PC-9 (cell line): ENCODE results near the gene TMEM179. TPM values are rescaled to one million over a fixed set of nuclear protein-coding genes. Genes with fewer than 3 reads are reported as not detected.
A peak's percentile ranks its signal among the peaks of the same experiment; 100 is the strongest.
"Not testable (repeated sequence)": the region's sequence is repeated elsewhere in the genome, so short reads cannot be mapped to it uniquely, and the experiment has no call there.

Source experiments
- BruUV-seq: library from RNA; stranded (reverse); fragments of 400-500 nt; replicated peaks from 2 replicates; lab custom pipeline; 2021; lab: Mats Ljungman, UMichigan
- CTCF ChIA-PET: fragments of 300-600 bp; sonication (Branson Sonifier 250); formaldehyde crosslinking; loops from one replicate; lab custom pipeline; 2022; ENCODE audit warnings: antibody characterized with exemption; lab: Charles Lee
- POLR2A ChIA-PET: fragments of 300-600 bp; sonication (Branson Sonifier 250); formaldehyde crosslinking; loops from one replicate; lab custom pipeline; 2022; ENCODE audit warnings: antibody characterized with exemption; ENCODE audit not compliant: unreplicated experiment; lab: Charles Lee
- DNase-seq, 2 experiments: peaks; one replicate each; pipeline versions ENCODE4 v3.0.0 to v3.0.0-alpha.2; 2015 to 2022; ENCODE audit warnings: mixed read lengths in 1 of 2
- H2AFZ ChIP-seq: fragments of 200-600 bp; sonication (generic); 2 replicates; pipeline ENCODE4 v1.8.1; 2017; ENCODE audit warnings: antibody characterized with exemption
- H3F3A ChIP-seq: fragments of 200-600 bp; sonication (generic); 2 replicates; pipeline ENCODE4 v1.8.1; 2017; ENCODE audit warnings: antibody characterized with exemption, mild to moderate bottlenecking, low read depth; ENCODE audit not compliant: insufficient read depth
- H3K27ac ChIP-seq: fragments of 200-600 bp; sonication (generic); 2 replicates; pipeline ENCODE4 v1.6.1; 2016; ENCODE audit warnings: mixed run types
- H3K27me3 ChIP-seq: fragments of 200-600 bp; sonication (generic); 2 replicates; pipeline ENCODE4 v1.6.1; 2016; ENCODE audit warnings: low read depth, mixed run types; ENCODE audit not compliant: insufficient read depth
- H3K36me3 ChIP-seq: fragments of 200-600 bp; sonication (generic); 2 replicates; pipeline ENCODE4 v1.6.1; 2016; ENCODE audit warnings: low read depth, mixed run types
- H3K4me1 ChIP-seq: fragments of 200-600 bp; sonication (generic); replicated peaks from 2 replicates; pipeline ENCODE4 v1.6.1; 2016; ENCODE audit warnings: mixed run types; ENCODE audit not compliant: insufficient read depth
- H3K4me2 ChIP-seq: fragments of 200-600 bp; sonication (generic); 2 replicates; pipeline ENCODE4 v1.6.1; 2017; ENCODE audit warnings: mixed run types
- H3K4me3 ChIP-seq: fragments of 200-600 bp; sonication (generic); 2 replicates; pipeline ENCODE4 v1.6.1; 2016; ENCODE audit warnings: mixed run types
- H3K79me2 ChIP-seq: fragments of 200-600 bp; sonication (generic); 2 replicates; pipeline ENCODE4 v1.6.1; 2017; ENCODE audit warnings: low read depth, mixed run types
- H3K9me2 ChIP-seq: fragments of 200-600 bp; sonication (generic); 2 replicates; pipeline ENCODE4 v1.8.1; 2017; ENCODE audit warnings: mild to moderate bottlenecking; ENCODE audit not compliant: insufficient read depth
- H3K9me3 ChIP-seq: fragments of 200-600 bp; sonication (generic); 2 replicates; pipeline ENCODE4 v1.8.1; 2016; ENCODE audit warnings: low read depth; ENCODE audit not compliant: insufficient read depth
- H4K20me1 ChIP-seq: fragments of 200-600 bp; sonication (generic); 2 replicates; pipeline ENCODE4 v1.8.1; 2017; ENCODE audit not compliant: insufficient read depth
- CTCF ChIP-seq: fragments of 200-600 bp; sonication (generic); conservative IDR thresholded peaks from 2 replicates; pipeline ENCODE4 v1.6.1; 2017; ENCODE audit warnings: mixed run types, antibody characterized with exemption, mild to moderate bottlenecking, moderate library complexity
- EZH2 ChIP-seq: fragments of 200-600 bp; sonication (generic); IDR thresholded peaks from 2 replicates; pipeline ENCODE4 v1.8.0; 2017; ENCODE audit warnings: antibody characterized with exemption, low read depth
- intact Hi-C: fragments of 100-400 bp; cut with micrococcal nuclease; formaldehyde crosslinking; loops from one replicate; pipeline ENCODE4 v1.10.0; 2022; ENCODE audit not compliant: unreplicated experiment
- total RNA-seq: library from RNA; stranded (reverse); gene quantifications from 2 replicates; pipeline ENCODE4 v1.2.3, GENCODE V29; 2021

TMEM179 gene
- total RNA-seq, 1 experiment from 2014 or later: not detected

- Histone ChIP-seq H3K9me2 (no peaks in the 10 kb centered on the region), H3K4me1 (no peaks in the 10 kb centered on the region), H3K36me3 (no peaks in the 10 kb centered on the region), H3K79me2 (no peaks in the 10 kb centered on the region), H3K4me2 (no peak overlapping the region), H4K20me1 (peaks cover 4% of the 10 kb centered on the region; the same call in 1 of the 2 replicates), H3K27me3 (peaks cover 99% of the 10 kb centered on the region), H3K9me3 (no peaks in the 10 kb centered on the region), H3K4me3 (no peak overlapping the region), H2AFZ (no peak overlapping the region), H3K27ac (no peak overlapping the region), H3F3A (no peaks in the 10 kb centered on the region)
- ChIA-PET POLR2A (no interaction called here), CTCF (no interaction called here)
- TF ChIP-seq EZH2 (no peak), CTCF (no peak)
- no peak for DNase-seq
- no TSS peak for BruUV-seq
- intact Hi-C loops: no loop called here
These were observed 23.6 kb downstream of the TMEM179 start for GRCh38 chr14:104580961-104581360.

DNA sequence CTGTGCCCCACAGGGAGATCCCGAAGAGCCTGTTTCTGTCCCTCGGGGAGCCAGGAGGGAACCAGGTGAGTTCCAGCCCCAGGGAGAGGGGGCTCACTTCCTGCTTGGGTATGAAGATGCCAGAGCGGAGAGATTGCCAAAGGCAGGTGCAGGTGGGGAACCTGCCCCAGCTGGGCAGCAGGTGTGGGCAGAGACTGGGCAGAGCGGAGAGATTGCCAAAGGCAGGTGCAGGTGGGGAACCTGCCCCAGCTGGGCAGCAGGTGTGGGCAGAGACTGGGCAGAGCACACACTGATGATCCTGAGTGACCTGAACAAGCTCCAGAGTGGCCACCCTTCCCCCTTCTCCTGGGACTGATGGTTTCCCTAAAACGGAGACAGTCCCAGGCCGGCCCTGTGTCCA is 24.6 kb downstream of the TMEM179 start:
- H3K9me3 ChIP-seq, H3K36me3 ChIP-seq, H3K4me2 ChIP-seq, H4K20me1 ChIP-seq, H3K27ac ChIP-seq, BruUV-seq, H3K9me2 ChIP-seq, POLR2A ChIA-PET, DNase-seq, H3K4me3 ChIP-seq, H3K79me2 ChIP-seq, H3K4me1 ChIP-seq, intact Hi-C loops, H3F3A ChIP-seq, H2AFZ ChIP-seq: not testable (repeated sequence)
- H3K27me3 ChIP-seq: peaks cover 99% of the 10 kb centered on the region
- CTCF ChIA-PET: interaction anchor here (0.6 kb wide), 1 partner anchor 392 kb away, joined by 3 read pairs; no protein-coding TSS in a partner anchor

DNA sequence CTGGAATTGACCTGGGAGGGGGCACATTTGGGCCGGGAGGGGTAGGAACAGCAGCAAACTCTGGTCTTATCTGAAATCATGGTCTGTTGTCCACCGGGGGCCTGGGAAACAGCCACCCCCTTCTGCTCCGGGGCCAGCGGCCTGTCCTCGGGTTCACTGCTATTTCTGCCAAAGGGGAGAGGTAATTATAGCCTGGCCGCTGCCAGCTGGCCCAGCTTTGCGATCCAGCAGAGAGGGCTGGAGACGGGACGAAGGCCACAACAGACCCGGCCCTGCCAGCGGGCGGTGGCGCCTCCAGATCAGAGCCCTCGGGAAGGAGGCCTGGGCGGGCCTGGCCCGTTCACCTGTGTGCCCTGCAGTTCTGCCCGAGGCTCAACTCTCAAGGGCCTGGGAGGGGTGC is 25.1 kb downstream of the TMEM179 start, which contains the start of gene C14orf180:
Gene C14orf180 (plus strand): TSS at position 258 of the 400 bp plus-strand sequence. CDS start 6,667 bp downstream, outside the sequence.
- Histone ChIP-seq H4K20me1 (peaks cover 4% of the 10 kb centered on the region; the same call in 1 of the 2 replicates), H3K4me2 (no peak within 1 kb of the TSS), H3K36me3 (no peaks in the 10 kb centered on the region), H3K9me2 (no peaks in the 10 kb centered on the region), H2AFZ (no peak within 1 kb of the TSS), H3K79me2 (no peaks in the 10 kb centered on the region), H3K9me3 (no peaks in the 10 kb centered on the region), H3K27me3 (peaks cover 99% of the 10 kb centered on the region), H3K27ac (no peak within 1 kb of the TSS), H3F3A (no peaks in the 10 kb centered on the region), H3K4me1 (no peaks in the 10 kb centered on the region), H3K4me3 (no peak within 1 kb of the TSS)
- CTCF ChIA-PET: no interaction called here
- POLR2A ChIA-PET: no interaction called here
- DNase-seq: no peak
- intact Hi-C loops: no loop called here
- TF ChIP-seq EZH2 (peak; percentile 33; the same call in 1 of the 2 replicates), CTCF (no peak)
- BruUV-seq: no TSS peak

DNA sequence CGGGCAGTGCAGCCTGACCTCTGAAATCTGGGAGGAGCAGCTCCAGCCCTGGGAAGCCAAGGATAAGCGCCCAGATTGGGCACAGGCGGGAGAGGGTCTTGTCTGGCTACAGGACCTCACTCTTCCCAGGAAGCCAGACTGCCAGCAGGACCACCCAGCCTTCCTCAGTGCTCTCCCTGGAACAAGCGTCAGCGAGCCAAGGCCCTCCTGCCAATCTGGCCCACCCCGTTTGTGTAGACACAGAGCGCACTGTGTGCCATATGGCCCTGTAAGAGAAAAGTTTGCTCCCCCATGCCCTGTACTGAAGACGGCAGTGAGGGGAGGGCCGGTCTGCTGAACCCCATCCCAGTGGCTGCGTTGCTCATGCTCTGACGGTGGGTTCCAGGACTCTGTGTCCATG is 26.3 kb downstream of the TMEM179 start:
- Histone ChIP-seq H3K4me2 (no peak overlapping the region), H3K79me2 (no peaks in the 10 kb centered on the region), H4K20me1 (0 out of 2 replicates have a peak, but pooled peaks cover under 1% of the 10 kb centered on the region), H2AFZ (no peak overlapping the region), H3K4me1 (no peaks in the 10 kb centered on the region), H3K9me2 (no peaks in the 10 kb centered on the region), H3F3A (no peaks in the 10 kb centered on the region), H3K27ac (no peak overlapping the region), H3K27me3 (peaks cover 99% of the 10 kb centered on the region), H3K36me3 (no peaks in the 10 kb centered on the region), H3K4me3 (no peak overlapping the region), H3K9me3 (no peaks in the 10 kb centered on the region)
- ChIA-PET CTCF (no interaction called here), POLR2A (no interaction called here)
- intact Hi-C loops: no loop called here
- TF ChIP-seq CTCF (no peak), EZH2 (no peak)
- no peak for DNase-seq
- BruUV-seq: no TSS peak
